Activated gamma-delta T cell (primary cell): Measurements from ENCODE around the gene GALM.
"Not testable (repeated sequence)": the region's sequence is repeated elsewhere in the genome, so short reads cannot be mapped to it uniquely, and the experiment has no call there.

Experiments used
- DNase-seq: peaks from one replicate; lab custom pipeline; 2025; lab: John Stamatoyannopoulos, UW
- total RNA-seq, 2 donors: gene quantifications; one replicate each; lab custom pipeline; 2026; lab: John Stamatoyannopoulos, UW

The GALM gene
- total RNA-seq = 45.2 to 57.2 reads per million in 2 donors

- no peak for DNase-seq
These were observed at the start of gene GALM for GRCh38 chr2:38665854-38666555. TSS of gene GALM (plus strand) at chr2:38666114. CDS start at chr2:38666162, 48 bp downstream.

GRCh38 chr2:38617301-38617700 lies 48.6 kb upstream of the GALM start:
- no peak for DNase-seq

GRCh38 chr2:38619458-38620164 lies 46.3 kb upstream of the GALM start:
- DNase-seq = no peak

GRCh38 chr2:38620282-38620977 lies 45.5 kb upstream of the GALM start:
- no peak for DNase-seq

- no peak for DNase-seq
These were observed 44.9 kb upstream of the GALM start for GRCh38 chr2:38621018-38621417.

GRCh38 chr2:38622210-38622609 lies 43.7 kb upstream of the GALM start:
- no peak for DNase-seq

- no peak for DNase-seq
These were observed 39.4 kb upstream of the GALM start for GRCh38 chr2:38626326-38627035.

- no peak for DNase-seq
These were observed 38.5 kb upstream of the GALM start for GRCh38 chr2:38627391-38627790.

- DNase-seq = no peak
These were observed 36.2 kb upstream of the GALM start for GRCh38 chr2:38629684-38630083.

GRCh38 chr2:38631976-38632375 lies 33.9 kb upstream of the GALM start:
- no peak for DNase-seq

- no peak for DNase-seq
These were observed 32.9 kb upstream of the GALM start for GRCh38 chr2:38632980-38633379.

- no peak for DNase-seq
These were observed 32.0 kb upstream of the GALM start for GRCh38 chr2:38633895-38634294.

- DNase-seq = no peak
These were observed 31.2 kb upstream of the GALM start for GRCh38 chr2:38634684-38635083.

GRCh38 chr2:38635139-38635538 lies 30.8 kb upstream of the GALM start:
- no peak for DNase-seq

- no peak for DNase-seq
These were observed 29.8 kb upstream of the GALM start for GRCh38 chr2:38636069-38636468.

- DNase-seq = not testable (repeated sequence)
These were observed 23.4 kb upstream of the GALM start for GRCh38 chr2:38642373-38643017.

- DNase-seq = no peak
These were observed 22.8 kb upstream of the GALM start for GRCh38 chr2:38643021-38643671.

- not testable (repeated sequence) for DNase-seq
These were observed 22.0 kb upstream of the GALM start for GRCh38 chr2:38643683-38644511.

GRCh38 chr2:38648107-38648761 lies 17.7 kb upstream of the GALM start:
- DNase-seq = no peak
